Urothelium cell line (cell line): ENCODE results near the gene HRC.
"Not testable (repeated sequence)": the region's sequence is repeated elsewhere in the genome, so short reads cannot be mapped to it uniquely, and the experiment has no call there.

ENCODE experiments used
- DNase-seq: peaks from one replicate; pipeline ENCODE4 v3.0.0; 2011; ENCODE audit warnings: low spot score, mixed read lengths
- FAIRE-seq: peaks from 2 replicates; lab custom pipeline; 2011; peaks lifted over from hg19 to GRCh38; lab: Jason Lieb, UNC

The HRC gene, protein sequence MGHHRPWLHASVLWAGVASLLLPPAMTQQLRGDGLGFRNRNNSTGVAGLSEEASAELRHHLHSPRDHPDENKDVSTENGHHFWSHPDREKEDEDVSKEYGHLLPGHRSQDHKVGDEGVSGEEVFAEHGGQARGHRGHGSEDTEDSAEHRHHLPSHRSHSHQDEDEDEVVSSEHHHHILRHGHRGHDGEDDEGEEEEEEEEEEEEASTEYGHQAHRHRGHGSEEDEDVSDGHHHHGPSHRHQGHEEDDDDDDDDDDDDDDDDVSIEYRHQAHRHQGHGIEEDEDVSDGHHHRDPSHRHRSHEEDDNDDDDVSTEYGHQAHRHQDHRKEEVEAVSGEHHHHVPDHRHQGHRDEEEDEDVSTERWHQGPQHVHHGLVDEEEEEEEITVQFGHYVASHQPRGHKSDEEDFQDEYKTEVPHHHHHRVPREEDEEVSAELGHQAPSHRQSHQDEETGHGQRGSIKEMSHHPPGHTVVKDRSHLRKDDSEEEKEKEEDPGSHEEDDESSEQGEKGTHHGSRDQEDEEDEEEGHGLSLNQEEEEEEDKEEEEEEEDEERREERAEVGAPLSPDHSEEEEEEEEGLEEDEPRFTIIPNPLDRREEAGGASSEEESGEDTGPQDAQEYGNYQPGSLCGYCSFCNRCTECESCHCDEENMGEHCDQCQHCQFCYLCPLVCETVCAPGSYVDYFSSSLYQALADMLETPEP

DNA sequence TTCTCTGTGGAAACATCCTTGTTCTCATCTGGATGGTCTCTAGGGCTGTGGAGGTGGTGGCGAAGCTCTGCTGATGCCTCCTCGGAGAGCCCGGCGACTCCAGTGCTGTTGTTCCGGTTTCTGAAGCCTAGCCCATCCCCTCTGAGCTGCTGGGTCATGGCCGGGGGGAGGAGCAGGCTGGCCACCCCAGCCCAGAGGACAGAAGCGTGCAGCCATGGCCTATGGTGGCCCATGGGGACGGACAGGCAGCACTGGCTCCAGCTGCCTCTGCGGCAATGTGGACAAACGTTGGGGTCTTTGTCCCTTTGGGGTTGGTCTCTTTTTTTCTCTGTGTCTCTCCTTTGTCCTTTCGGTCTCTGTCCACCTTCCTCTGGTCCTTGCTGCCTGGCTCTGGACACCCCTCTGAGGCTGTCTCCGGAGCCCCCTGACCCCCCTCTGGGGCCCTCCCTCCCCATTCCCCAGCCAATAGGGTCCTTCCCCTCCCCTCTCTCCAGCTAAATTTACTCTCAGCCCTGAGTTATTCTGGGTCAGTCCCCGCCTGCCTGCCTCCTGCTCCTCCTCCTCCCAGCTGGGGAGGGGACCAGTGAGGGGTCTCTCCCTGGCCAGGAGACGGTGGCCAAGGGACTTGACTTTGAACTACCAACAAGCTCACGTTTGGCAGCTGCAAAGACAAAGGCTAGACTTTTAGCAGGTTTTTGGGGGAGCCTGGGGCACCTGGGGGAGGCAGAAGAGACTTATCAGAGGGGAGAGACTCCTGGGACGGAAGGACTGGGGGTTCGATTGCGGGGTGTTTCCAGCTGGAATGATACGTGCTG is at the start of gene HRC:
TSS of gene HRC (minus strand) at position 392 of the 815 bp plus-strand sequence. CDS start at position 233, 159 bp downstream.
- no peak for DNase-seq
- no peak for FAIRE-seq

DNA sequence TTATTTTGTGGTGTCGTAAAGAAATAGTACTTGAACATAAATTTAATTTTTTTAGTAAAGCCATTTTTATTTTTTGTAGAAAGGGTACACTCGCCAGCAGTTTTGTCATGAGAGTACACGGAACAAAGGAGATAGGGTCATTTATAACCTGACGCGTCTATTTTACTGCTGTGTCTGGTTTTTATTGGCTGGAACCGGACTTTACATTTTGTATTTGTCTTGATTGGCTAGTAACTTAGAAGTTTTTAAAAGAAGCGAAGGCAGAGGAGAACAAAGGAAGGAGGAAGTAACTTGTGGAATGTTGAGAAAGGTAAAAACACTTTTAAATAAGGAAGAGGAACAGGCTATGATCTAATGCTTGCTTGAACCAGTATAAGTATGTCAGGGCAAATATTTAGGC is 45.8 kb upstream of the HRC start:
- FAIRE-seq = no peak
- DNase-seq = no peak

DNA sequence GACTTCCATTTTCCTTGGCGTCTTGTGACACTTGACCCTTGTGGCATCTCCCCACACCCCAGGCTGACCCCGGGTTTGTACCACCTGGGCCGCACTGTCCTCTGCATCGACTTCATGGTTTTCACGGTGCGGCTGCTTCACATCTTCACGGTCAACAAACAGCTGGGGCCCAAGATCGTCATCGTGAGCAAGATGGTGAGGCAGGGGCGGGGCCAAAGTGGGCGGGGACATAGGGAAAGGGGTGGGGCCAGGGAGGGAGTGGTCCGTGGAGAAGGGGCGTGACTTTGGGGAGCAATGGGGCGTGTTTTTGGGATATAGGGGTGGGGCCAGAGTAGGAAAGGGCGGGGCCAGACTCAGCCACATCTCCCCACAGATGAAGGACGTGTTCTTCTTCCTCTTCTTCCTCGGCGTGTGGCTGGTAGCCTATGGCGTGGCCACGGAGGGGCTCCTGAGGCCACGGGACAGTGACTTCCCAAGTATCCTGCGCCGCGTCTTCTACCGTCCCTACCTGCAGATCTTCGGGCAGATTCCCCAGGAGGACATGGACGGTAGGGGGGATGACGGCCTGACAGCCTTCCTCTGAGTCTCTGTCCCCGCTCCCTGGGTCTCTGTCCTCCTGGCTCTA is 45.2 kb upstream of the HRC start:
- no peak for FAIRE-seq
- peak; percentile 38 for DNase-seq

DNA sequence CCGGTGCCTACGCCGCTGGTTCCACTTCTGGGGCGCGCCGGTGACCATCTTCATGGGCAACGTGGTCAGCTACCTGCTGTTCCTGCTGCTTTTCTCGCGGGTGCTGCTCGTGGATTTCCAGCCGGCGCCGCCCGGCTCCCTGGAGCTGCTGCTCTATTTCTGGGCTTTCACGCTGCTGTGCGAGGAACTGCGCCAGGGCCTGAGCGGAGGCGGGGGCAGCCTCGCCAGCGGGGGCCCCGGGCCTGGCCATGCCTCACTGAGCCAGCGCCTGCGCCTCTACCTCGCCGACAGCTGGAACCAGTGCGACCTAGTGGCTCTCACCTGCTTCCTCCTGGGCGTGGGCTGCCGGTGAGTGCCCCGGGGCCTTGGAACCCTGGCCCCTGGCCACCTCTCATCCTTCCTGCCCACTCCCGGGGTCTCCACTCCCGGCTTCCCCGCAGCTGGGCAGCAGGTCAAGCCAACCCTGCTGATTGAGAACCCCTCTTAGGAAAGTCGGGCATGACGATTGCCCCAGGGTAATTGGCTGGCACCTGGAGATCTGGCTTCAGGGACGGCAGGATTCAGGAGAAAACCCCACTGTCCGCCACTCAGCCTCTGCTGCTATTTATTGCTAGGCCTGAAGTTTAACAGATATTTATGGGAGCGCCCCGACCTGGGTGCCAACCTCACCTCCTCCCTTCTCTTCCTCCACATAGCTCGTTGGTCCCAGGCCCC is 41.5 kb upstream of the HRC start:
- no peak for DNase-seq
- FAIRE-seq = no peak

DNA sequence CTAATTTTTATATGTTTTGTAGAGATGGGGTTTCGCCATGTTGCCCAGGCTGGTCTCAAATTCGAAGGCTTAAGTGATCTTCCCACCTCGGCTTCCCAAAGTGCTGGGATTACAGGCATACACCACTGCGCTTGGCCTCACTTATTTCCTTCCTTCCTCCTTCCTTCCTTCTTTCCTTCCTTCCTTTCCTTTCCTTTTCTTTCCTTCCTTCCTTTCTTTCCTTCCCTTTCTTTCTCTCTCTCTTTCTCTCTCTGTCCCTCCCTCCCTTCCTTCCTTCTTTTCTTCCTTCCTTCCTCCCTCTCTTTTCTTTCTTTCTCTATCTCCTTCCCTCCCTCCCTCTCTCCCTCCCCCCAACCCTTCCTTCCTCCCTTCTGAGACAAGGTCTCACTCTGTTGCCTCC is 39.2 kb upstream of the HRC start:
- no peak for DNase-seq
- FAIRE-seq = no peak

DNA sequence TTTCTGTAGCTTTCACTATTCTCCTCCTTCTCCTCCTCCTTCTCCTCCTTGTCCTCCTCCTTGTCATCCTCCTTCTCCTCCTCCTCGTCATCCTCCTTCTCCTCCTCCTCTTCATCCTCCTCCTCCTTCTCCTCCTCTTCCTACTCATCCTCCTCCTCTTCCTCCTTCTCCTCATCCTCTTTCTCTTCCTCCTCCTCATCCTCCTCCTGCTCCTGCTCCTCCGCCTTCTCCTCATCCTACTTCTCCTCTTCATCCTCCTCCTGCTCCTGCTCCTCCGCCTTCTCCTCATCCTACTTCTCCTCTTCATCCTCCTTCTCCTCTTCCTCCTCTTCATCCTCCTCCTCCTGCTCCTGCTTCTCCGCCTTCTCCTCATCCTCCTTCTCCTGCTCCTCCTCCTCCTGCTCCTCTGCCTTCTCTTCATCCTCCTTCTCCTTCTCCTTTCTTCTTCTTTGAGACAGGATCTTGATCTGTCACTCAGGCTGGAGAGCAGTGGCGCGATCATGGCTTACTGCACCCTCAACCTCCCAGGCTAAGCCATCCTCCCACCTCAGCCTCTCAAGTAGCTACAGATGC is 38.7 kb upstream of the HRC start:
- DNase-seq (no peak), FAIRE-seq (no peak)

DNA sequence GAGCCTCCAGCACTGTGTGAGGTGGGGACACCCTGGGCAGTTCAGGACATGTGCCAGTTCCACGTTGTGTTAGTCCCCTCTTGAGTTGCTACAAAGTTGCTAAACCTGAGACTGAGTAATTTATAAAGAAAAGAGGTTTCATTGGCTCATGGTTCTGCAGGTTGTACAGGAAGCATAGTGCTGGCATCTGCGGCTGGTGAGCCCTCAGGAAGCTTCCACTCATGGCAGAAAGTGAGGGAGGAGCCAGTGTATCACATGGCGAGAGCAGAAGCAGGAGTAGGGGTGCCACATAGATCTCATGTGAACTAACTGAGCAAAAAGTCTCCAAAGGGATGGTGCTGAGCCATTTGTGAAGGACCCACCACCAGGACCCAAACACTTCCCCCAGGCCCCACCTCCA is 35.6 kb upstream of the HRC start:
- no peak for FAIRE-seq

DNA sequence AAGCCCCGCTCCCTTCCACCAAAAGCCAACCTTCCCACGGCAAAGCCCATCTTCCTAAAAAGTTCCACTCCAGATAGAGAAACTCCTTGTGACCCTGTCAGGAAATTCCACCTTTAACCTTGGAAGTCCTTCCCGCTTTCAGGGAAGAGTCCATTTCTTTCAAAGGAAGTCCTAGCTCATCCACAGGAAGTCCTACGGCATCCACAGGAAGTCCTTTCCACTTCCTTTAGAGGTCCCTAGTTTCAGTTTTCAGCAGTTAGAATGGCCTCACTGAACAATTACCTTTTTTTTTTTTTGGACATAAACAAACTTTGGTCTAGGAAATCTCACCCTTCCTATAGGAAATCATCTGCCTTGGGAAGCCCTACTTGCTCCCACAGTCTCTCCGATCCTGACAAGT is 34.1 kb upstream of the HRC start:
- no peak for DNase-seq
- FAIRE-seq = no peak

More for the DNA sequence above, 35.6 kb upstream of the HRC start:
- DNase-seq = no peak

DNA sequence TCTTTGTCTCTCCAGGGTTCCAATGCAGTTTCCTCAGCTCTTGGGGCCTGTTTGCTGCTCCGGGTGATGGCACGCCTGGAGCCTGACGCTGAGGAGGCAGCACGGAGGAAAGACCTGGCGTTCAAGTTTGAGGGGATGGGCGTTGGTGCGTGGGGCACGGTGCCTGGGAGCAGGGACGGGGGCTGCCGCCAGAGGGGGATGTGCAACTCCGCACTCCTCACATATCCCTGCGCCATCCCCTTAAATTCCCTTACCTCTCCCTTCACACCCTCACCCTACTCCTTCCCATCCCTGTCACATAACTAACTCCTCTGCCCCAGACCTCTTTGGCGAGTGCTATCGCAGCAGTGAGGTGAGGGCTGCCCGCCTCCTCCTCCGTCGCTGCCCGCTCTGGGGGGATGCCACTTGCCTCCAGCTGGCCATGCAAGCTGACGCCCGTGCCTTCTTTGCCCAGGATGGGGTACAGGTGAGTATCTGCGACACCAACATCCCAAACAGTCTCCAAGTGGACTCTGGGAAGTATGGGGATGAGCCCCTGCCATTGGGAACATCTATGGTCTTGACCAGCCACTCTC is 33.5 kb upstream of the HRC start:
- FAIRE-seq = no peak
- no peak for DNase-seq

DNA sequence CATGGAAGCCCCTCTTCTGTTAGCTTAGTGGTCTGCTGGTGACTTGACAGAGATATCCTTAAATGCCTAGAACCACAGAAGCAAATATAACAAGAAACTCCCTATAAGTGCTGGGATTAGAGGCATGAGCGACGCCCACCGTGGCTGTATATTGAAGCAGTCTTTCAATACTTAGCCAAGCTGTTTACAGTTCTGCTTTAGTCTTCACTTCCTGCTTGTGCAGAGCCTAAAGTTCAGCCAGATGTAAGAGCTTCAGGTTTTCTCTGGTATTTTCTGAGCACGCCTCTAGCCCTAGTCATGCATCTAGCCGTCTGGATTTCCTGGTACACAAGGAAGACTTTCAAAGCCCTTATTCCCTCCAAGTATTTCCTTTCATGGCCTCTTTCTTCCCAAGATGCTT is 30.9 kb upstream of the HRC start:
- no peak for DNase-seq
- FAIRE-seq = no peak

DNA sequence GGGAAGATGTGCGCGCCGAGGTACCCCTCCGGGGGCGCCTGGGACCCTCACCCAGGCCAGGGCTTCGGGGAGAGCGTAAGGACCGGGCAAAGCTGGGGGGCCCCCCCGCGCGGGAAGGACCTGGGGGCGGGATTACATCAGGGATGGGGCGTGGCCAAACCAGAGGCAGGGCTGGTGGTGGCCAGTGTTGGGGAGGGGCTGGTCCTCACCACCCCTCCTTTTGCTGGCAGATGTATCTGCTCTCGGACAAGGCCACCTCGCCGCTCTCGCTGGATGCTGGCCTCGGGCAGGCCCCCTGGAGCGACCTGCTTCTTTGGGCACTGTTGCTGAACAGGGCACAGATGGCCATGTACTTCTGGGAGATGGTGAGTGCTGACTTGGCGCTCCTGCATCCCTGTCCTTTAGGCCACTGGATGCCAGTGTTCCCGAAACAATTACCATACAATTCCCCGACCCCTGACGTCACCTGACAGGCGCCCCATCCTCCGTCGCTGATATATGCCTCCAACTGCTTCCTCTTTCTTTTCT is 27.7 kb upstream of the HRC start:
- FAIRE-seq (no peak), DNase-seq (no peak)

DNA sequence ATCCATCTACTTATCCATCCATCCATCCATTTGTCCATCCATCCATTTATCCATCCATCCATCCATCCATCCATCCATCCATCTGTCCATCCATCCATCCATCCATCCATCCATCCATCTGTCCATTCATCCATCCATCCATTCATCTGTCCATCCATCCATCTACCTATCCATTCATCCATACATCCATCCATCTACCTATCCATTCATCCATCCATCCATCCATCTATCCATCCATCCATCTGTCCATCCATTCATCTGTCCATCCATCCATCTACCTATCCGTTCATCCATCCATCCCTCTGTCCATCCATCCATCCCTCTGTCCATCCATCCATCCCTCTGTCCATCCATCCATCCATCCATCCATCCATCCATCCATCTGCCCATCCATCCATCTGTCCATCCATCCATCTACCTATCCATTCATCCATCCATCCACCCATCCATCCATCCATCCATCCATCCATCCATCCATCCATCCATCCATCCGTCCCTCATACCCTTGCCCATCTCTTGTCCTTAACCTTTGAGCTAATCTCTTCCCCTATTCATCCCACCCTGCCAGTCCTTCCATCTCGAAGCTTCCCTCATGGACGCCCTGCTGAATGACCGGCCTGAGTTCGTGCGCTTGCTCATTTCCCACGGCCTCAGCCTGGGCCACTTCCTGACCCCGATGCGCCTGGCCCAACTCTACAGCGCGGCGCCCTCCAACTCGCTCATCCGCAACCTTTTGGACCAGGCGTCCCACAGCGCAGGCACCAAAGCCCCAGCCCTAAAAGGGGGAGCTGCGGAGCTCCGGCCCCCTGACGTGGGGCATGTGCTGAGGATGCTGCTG is 27.0 kb upstream of the HRC start:
- FAIRE-seq = peak; percentile 71
- DNase-seq = not testable (repeated sequence)

DNA sequence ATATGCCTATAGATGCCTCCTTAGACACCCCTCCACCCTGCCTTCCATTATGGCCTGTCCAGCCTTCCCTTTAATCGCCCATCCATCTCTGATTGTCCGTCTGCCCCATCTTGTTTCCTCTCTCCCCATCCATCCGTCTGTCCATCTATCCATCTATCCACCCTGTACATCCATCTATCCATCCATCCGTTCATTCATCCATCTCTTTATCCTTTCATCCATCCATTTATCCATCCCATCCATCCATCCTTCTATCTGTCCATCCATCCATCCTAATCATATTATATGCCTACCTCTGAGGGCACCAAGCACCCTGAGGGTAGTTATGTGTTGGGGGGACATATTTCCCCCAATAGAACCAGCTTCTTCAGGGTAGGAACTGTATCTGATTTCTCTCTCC is 25.5 kb upstream of the HRC start:
- FAIRE-seq (no peak), DNase-seq (no peak)

DNA sequence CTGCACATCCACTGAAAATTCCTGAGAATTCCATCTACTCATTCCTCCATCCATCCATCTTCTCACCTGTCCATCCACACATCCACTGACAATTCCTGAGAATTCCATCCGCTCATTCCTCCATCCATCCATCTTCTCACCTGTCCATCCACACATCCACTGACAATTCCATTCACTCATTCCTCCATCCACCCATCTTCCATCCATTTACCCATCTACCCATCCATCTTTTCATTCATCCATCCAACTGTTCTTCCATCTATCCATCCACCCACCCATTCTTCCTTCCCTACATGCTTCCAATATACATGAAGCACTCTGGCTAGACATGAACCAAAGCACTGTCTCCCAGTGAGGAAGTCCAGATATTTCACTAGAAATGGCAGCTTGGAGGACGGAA is 18.0 kb upstream of the HRC start:
- FAIRE-seq = no peak
- DNase-seq = no peak

DNA sequence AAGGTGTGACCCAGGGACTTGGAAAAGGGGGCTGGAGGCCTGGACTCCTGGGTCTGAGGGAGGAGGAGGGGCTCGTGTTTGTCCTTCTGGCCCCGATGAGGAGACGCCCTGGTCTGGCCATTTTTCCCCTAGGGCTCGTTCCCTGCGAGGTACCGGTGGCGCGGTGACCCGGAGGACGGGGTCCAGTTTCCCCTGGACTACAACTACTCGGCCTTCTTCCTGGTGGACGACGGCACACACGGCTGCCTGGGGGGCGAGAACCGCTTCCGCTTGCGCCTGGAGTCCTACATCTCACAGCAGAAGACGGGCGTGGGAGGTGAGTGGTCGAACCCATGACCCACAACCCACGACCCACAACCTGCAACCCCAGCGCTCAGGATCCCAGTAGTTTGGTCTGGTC is 13.2 kb upstream of the HRC start:
- DNase-seq (no peak), FAIRE-seq (no peak)

DNA sequence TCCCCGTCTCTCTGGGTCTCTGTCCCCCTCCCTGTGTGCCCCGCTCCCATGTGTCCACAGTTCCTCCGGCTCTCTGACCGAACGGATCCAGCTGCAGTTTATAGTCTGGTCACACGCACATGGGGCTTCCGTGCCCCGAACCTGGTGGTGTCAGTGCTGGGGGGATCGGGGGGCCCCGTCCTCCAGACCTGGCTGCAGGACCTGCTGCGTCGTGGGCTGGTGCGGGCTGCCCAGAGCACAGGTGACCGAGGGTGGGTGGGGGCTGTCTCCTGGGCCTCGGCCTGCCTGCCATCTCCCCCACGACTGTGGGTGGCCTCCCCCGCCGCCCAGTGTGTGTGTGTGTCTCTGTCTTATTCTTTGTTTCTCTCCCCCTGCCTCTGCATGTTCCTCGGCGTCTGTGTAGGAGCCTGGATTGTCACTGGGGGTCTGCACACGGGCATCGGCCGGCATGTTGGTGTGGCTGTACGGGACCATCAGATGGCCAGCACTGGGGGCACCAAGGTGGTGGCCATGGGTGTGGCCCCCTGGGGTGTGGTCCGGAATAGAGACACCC is 12.7 kb upstream of the HRC start:
- DNase-seq = no peak
- FAIRE-seq = no peak

DNA sequence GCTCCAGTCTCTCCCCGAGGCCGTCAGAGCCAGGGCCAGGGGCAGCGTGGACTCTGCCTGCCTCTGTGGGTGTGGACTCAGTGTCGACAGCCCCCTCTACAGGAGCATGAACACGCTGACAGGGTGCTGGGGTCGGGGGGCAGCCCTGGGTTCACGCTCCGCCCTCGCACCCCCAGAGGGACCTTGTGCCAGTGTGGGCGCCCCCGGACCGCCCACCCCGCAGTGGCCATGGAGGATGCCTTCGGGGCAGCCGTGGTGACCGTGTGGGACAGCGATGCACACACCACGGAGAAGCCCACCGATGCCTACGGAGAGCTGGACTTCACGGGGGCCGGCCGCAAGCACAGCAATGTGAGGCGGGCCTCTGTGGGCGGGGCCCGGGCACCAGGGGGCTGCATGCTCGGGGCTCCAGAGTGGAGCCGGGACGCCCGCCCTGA is 10.7 kb upstream of the HRC start:
- DNase-seq (no peak), FAIRE-seq (no peak)

DNA sequence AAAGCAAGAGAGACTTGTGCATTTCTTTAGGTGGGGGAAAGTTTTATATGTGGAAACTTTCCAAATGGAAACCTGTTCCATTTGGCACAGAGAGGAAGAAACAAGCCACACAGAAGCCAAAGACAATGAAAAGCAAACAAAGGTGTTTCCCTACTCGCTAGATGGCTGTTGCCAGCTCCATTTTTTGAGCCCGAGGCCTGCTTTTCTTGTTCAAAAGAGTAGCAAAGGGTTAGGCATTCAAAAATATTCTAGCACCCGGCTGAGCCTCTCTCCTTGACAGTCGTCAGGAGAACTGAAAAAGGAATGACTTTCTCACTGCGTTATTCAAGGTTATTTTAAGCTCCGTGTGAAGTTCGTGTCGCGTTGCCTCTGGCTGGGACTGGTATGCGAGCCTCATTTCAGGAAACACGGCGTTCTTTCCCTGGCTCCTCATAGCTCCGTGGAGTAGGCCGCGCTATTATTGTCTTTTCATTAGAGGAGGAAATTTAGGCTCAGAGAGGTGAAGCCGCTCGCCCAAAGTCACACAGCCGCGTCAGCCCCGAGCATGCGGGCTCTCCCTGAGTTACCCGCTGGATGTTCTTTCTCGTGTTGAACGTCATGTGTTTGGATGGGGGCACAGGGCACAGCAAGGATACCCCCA is 10.0 kb upstream of the HRC start:
- DNase-seq (no peak), FAIRE-seq (no peak)
